Activated naive CD4-positive, alpha-beta T cell treated with anti-CD3 and anti-CD28 coated beads, Interleukin-2, amount 50 U/mL, for 16 hours (primary cell): ENCODE data around the gene AKR1B1.

Experiments
- DNase-seq: peaks from one replicate; pipeline ENCODE4 v3.0.0-alpha.2; 2020

Gene AKR1B1

GRCh38 chr7:134468475-134468874 lies 9.6 kb upstream of the AKR1B1 start:
- DNase-seq = no peak

GRCh38 chr7:134468054-134468453 lies 9.2 kb upstream of the AKR1B1 start:
- DNase-seq = no peak

DNA sequence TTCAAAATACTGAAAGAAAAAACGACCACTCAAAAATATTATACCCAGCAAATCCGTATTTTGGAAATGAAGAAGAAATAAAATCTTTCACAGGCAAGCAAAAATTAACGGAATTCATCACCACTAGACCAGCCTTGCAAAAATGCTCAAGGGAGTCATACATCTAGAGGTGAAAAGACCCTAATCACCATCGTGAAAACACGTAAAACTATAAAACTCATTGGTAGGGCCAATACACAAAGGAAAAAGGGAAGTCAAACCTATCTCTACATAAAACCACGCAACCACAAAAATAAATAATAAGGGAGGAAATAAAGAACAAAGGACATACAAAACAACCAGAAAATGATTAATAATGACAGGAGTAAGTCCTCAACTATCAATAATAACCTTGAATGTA lies 6.6 kb upstream of the AKR1B1 start:
- DNase-seq = no peak

DNA sequence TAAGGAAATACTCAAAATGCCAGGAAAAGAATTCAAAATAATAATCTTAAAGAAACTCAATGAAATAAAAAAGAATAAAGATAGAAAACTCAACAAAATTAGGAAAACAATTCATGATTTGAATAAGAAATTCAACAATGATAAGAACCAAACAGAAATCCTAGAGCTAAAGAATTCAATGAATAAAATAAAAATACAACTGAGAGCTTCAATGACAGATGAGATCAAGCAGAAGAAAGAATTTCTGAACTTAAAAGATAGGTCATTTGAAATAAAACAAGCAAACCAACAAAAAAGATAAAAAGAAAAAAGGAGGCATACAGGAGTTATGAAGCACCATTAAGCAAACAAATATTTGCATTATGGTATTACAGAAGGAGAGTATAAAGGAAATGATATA lies 5.6 kb upstream of the AKR1B1 start:
- no peak for DNase-seq

DNA sequence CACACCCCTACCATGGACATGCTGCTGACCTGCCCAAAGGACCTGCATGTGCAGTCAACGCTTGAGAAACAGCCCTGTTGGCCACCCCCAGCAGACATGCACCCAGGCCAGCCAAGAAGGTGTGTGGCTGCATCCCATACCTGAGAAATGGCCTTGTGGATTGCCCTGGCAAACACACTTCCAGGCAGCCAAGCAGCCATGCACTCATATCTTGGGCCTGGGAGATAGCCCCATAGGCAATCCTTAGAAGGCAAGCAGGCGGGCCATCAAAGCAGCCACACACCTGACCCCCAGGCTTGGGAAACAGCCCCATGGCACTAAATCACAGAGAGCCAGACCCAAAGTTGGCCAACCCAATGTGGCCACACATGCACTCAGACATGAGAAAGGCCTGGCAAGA lies 4.9 kb upstream of the AKR1B1 start:
- no peak for DNase-seq

DNA sequence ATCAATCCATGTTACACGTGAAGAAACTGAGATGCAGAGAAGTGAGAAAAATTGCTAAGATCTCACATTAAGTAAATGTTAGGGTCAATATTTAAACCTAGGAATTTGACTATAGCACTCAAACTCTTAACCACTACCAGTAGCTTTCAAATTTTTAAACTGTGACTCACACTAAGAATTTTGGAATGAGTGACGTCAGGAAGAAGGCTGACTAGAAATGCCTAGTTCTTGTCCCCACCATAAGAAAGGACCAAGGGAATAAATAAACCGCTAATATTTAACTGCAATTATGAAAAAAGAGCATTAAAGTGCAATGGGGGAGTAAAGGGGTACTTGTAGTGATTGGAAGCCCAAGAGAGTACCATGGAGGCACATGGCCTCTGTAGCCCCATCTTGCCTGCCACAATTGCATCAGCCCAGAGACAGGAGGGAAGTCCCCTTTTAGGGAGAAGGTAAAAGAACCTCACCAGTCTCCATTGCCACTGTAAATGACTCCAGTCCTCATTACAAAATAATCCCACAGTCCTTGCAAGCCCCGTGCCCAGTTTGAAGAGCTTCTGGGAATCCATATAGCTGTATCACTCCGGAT lies 3.5 kb upstream of the AKR1B1 start:
- DNase-seq = no peak

GRCh38 chr7:134461916-134462315 lies 3.0 kb upstream of the AKR1B1 start:
- DNase-seq = no peak

DNA sequence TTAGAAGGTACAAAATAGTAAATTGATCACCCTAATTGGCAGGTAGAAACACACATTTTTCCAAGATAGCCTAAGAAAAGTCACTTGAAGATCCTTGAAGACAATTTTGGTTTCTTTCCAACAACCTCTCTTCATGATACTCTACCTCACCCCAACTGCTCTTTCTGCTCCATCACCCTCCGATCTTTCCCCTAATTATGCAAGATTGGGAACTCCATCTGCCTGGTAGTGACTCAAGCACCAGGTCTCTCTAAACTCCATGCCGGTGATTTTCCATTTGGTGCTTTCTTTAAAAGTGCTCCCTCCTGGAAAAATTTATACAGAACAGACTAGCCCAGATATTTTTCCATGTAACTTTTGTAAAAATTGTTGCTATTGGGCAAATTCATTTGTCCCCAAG lies 1.1 kb upstream of the AKR1B1 start:
- DNase-seq = no peak

DNA sequence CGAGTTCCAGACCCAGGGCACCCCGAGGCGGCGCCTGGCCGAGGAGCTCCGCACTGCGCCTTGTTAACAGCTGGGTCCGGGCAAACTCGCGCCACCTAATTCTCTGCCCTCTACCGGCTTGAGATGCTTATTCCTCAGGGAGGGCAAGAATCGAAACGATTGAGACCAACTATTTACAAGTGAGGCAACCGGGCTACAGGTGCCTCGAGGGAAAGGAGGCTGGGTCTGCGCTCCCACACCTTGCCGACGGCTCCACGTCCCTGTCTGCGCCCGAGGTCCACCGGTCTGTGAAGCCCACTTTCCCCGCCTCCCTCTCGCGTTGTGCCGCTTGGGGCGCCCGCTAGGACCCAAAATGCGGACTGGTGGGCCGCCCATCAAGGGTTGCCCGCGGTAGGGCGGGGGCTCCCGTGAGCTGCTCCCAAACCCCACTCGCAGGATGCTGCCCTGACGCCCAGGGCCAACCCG lies 527 bp downstream of the AKR1B1 start:
- DNase-seq = peak; percentile 59

DNA sequence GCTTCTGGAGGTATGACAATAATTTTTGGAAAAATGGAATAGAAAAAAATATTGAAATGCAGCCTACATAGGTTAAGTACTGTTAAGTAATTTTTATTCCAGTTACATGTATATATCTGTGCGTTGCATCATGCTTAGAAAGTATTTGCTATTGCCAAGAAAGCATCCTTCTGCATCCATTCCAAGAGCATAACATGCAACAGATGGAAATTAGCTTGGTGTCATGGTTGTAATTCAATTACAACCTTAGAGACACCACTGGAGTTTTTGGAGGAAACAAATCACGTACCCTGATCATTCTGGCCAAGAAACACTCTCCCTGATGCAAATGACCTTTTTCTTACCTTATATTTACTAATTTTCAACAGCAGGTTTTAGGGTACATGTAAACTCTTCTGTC lies 1.7 kb downstream of the AKR1B1 start:
- DNase-seq = no peak

DNA sequence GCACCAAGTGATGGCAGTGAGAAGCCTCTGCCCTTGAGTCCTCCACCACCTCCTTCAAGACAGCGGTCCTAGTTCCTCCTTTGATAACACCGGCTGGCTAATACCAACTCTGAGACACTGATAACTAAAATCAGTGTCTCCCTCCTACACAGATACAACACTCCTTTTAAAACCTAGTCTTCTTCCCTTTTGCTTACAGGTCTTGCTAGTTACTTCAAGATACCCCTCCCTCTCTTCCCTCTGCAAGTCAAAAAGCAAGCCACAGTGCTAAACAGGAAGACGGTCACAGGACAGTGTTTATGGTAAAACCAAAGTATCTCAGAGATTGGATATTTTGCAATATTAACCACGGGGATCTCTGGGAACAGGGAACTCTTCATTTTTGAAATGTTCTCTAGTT lies 4.6 kb downstream of the AKR1B1 start:
- no peak for DNase-seq

GRCh38 chr7:134453518-134453917 lies 5.4 kb downstream of the AKR1B1 start:
- DNase-seq = no peak

GRCh38 chr7:134452991-134453473 lies 5.9 kb downstream of the AKR1B1 start:
- DNase-seq = no peak

DNA sequence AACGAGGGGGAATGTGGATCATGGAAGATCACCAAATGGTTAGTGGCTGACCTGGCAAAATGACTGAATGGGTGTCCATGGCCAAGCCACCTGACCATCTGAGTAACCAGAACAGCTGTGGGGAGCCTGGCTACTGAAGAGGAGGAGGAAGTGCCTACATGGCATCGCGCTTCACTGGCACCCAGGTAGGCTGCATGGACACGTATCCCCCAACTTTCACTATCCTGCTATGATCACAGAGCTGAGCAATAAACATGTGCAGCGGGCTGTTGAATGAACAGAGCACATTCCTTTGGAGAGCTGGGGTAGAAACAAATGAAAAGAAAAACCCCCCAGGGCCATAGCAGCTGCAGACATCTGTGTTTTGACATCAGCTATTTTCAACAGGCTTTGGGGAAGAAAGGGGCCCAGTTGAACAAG lies 6.5 kb downstream of the AKR1B1 start:
- no peak for DNase-seq

DNA sequence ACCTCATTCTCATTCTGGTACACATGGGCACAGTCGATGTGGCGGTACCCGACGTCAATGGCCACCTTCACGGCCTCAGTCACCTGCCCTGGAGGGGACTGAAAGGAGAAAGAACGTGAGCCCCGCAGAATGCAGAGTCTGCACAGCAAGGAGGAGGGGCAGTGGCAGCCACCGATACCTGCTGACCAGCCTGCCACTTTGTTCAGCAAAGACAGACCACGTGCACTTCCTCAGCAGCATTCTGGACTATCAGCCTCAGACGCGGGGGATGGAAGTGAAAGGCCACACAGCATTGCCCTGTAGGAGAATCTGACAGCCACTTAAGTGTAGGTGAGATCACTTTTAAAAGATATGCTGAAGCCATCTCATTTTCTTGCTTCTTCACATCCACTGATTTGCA lies 7.2 kb downstream of the AKR1B1 start:
- DNase-seq = no peak

- DNase-seq = no peak
Measured at GRCh38 chr7:134450294-134451000, 8.5 kb downstream of the AKR1B1 start.

DNA sequence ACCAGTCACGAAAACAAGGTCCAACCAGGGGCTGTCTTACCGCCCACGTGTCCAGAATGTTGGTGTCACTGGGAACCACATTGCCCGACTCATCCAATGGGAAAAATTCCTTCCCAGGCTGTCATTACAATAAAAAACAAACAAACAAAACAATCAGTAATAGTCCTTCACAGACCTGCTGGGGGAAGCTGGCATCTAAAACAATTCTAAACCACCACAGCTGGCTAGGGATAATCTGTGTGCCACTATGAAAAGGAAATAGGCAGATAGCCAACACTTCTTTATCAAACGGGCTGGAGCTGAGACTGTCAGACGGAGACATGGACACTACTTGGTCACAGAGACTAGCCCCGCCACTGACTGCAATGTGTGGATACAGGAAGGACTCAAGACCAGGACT lies 9.2 kb downstream of the AKR1B1 start:
- no peak for DNase-seq

- DNase-seq = no peak
Measured at GRCh38 chr7:134448356-134449229, 10.3 kb downstream of the AKR1B1 start.

DNA sequence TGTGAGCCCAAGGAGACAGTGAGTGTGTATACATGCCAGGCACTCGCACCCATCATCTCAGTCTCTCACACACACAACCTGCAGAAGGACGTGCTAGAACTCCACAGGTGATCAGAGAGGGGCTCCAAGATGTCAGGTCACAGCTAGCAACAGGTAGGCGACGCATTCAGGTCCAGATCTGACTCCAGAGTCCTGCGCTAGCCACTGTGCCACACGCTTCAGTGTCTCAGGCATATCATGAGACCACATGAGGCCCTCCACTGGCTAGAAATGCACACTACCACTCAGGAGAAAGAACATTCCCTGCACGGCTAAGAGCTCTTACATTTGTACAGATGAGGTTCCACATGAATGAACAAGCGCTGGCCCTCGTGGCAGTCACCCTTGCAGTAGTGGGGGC lies 11.5 kb downstream of the AKR1B1 start:
- no peak for DNase-seq

DNA sequence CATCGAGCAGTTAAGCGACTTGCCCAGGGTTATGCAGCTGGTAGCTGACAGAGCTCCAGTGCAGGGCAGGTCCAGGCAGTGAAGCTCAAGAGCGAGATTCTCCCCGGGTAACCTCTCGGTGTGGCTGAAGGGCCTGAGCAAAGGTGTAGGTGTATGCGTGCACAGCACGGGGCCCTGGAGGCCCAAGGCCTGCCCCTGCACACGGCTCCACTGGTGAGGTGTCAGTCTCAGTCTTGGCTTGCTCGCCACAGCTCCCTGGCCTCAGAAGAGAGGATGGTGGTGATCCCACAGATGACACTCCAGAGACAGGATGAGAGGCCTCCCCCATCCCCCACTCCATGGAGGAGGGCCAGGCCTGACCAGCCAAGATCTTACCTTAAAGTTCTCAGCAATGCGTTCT lies 12.0 kb downstream of the AKR1B1 start:
- no peak for DNase-seq

DNA sequence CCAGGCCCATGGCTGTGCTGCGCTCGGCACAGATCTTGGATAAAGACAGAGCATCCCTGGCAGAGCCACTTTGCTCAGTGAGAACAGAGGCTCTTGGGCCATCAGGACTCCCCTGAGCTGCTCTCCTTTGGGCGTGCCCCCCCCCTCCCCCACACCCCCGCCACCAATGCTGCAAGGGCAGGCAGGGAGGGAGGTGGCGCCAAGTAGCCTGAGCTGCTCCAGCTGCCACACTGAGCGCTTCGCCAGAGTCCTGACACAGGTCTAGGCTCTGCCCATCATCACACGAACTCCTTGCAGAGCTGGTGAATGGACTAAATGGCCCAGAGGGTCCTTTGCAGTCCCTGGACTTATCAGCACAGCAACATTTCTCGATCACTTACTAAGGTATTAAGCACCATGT lies 12.5 kb downstream of the AKR1B1 start:
- DNase-seq = no peak

- DNase-seq = no peak
Measured at GRCh38 chr7:134444961-134445315, 14.0 kb downstream of the AKR1B1 start.

DNA sequence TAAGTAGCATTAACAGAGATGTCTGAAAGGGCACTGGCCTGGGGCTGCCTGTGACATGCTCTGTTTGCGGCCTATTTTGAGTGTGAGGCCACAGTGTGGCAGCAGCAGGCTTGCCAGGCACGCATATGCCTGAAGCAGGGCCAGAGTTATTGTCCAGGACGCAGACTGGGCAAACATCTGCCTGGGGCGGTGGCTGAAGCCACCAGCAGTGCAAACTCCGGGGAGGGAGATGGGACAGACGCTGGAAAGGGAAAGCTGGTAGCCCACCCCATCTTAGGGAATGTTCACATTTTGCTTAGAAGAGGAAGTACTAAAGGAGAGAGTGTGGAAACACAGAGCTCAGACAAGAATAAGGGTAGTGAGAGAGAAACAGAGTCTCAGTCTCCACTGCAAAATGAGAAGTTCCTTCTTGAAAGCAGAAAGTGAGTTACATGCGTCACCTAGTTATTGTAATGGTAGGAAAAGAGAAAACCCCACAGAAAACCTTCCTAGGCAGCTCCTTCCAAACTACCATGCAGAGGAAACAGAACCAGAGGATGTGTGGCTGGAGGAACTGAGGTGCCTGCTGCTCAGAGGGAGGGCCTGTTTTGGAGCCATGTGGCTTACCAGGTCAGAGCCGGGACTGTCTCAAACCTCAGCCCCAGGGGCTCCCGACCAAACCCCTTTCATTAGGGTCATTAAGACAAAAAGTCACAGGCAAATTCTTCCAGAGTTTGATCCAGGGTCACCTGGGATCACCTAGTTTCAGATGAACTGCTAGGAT lies 14.5 kb downstream of the AKR1B1 start:
- DNase-seq = no peak
